OCI-LY7 (cell line): ENCODE results near the gene AUTS2.

Source experiments
- EZH2phosphoT487 ChIP-seq: fragments of 200-600 bp; sonication (generic); IDR thresholded peaks from 2 replicates; pipeline ENCODE4 v1.6.1; 2018; ENCODE audit warnings: low read depth, borderline replicate concordance, mild to moderate bottlenecking, mixed run types, antibody characterized with exemption, low read length, moderate library complexity, mixed read lengths
- TF ChIP-seq, protein P1 (sequence below): fragments of 200-600 bp; sonication (generic); conservative IDR thresholded peaks from 2 replicates; pipeline ENCODE4 v1.5.1; 2014; ENCODE audit warnings: mild to moderate bottlenecking, antibody characterized with exemption, low read length, moderate library complexity, mixed read lengths

DNA sequence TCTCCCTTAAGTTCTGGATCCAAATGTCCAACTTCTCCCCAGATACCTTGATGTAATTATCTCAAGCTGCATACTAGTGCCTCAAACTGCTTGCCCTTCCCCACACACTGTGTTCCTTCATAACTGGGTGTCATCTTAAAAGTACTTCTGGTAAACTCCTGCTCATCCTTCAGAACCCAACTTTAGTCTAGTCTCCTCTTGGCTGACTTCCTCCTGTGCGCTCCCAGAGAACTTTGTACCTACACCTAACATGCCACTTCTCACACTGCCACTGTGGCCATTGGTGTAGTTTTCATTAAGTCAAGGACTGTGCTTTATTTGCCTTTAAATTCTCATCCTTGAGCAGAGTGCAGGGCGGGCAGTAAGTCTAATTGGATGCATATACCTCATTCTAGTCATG lies 958.5 kb downstream of the AUTS2 start:
- TF ChIP-seq, protein P1, sequence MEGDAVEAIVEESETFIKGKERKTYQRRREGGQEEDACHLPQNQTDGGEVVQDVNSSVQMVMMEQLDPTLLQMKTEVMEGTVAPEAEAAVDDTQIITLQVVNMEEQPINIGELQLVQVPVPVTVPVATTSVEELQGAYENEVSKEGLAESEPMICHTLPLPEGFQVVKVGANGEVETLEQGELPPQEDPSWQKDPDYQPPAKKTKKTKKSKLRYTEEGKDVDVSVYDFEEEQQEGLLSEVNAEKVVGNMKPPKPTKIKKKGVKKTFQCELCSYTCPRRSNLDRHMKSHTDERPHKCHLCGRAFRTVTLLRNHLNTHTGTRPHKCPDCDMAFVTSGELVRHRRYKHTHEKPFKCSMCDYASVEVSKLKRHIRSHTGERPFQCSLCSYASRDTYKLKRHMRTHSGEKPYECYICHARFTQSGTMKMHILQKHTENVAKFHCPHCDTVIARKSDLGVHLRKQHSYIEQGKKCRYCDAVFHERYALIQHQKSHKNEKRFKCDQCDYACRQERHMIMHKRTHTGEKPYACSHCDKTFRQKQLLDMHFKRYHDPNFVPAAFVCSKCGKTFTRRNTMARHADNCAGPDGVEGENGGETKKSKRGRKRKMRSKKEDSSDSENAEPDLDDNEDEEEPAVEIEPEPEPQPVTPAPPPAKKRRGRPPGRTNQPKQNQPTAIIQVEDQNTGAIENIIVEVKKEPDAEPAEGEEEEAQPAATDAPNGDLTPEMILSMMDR = no peak
- TF ChIP-seq EZH2phosphoT487 = no peak
